GM21825 (cell line): ENCODE results near the gene RUSF1.
"Not testable (repeated sequence)": the region's sequence is repeated elsewhere in the genome, so short reads cannot be mapped to it uniquely, and the experiment has no call there.

ENCODE experiments used
- ATAC-seq: cut with Tn5 transposase; IDR thresholded peaks from one replicate; pipeline ENCODE4 v1.9.1; 2021; ENCODE audit warnings: mild to moderate bottlenecking, moderate library complexity; ENCODE audit not compliant: unreplicated experiment

The RUSF1 gene

DNA sequence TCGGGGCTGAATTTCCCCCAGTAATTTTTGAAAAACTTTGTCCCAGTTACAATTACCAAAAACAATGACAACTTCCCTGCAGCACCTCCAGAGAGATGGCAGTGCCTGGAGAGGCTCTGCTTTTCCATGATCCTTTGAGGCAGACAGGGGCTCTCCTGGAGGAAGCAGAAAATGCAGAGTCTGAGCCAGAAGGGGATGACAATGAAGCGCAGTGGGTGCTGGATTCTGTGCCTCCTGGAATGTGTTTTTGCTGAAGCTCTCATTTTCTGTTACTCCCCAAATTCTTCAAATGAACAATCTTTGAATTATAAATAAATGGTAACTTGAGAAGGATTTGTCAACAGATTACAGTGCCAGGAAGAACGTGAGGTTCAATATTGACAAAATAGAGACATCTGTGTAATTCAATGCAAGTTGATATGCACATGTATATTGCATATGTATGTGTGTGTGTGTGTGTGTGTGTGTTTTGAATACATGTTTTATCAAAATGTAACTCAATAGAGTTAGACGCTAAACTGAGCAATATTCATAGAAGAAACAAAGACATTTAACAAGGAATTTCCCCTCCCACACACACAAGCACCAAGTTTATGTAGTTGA is 9.7 kb upstream of the RUSF1 start:
- ATAC-seq = no peak

DNA sequence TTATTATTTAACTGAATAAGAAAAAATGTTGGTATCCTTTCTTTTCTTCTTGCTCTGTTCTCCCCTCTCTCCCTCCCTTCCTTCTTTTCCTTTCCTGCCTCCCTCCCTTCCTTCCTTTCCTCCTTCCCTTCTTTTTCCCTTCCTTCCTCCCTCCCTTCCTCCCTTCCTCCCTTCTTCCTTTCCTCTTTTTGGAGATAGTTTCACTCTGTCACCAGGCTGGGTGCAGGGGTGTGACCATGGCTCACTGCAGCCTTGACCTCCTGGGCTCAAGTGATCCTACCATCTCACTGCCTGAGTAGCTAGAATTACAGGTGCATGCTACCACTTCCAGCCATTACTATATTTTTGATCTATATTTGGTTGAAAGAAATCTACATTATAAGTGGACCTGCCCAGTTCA is 5.7 kb upstream of the RUSF1 start:
- ATAC-seq = no peak

DNA sequence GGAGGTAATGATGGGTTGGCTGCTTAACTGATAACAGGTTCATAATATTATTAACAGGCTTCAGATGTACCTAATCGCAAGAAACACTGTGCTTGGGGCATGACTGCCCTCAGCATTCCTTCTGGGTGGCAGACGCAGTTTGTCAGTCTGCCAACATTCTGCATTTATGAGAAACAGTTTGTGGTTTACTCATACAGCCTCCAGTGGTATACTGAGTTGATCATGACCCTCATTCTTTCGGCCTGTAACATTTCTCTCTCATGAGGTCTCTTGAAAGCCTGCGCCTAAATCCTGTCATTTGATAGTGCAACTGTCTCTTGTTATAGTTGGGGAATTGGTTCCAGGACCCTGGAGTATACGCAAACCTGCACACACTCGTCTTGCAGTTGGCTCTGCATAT is 4.9 kb upstream of the RUSF1 start:
- ATAC-seq = no peak

DNA sequence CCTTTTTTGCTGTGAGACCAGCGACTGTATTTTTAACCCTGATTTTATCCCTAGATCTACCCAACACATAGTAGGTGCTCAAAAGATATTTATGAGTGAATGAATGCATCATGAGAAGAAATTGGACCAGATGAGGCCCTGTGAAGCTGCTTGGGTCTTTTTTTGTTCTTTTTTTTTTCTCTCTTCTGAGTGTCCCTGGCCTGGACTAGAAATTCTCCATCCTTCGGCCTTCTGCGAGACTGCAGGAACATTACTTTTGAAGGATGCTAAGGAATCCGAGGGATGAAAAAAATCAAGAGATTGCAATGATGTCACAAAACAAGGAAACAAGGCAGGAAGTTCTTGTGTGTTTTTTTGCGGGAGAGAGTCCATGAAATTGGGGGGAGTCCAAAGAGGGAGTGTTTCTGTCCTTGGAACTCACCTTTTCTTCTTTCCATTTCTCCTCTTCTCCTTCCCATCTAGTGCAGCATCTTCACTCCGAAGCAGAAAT is 560 bp upstream of the RUSF1 start:
- no peak for ATAC-seq

DNA sequence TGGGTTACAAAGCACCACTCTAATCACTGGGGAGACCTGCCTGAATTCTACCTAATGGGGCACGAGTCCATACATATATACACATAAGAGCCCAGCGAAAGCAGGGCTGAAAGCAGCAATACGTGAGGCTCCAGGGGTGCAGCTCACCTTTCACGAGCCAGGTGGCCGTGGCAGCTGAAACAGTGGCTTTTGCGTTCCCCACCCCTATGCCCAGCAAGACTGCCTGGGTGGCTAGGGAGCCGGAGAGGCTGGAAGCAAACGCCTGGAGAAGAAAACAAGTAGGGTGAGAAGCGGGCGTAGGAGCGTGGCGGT is 618 bp downstream of the RUSF1 start:
- no peak for ATAC-seq

DNA sequence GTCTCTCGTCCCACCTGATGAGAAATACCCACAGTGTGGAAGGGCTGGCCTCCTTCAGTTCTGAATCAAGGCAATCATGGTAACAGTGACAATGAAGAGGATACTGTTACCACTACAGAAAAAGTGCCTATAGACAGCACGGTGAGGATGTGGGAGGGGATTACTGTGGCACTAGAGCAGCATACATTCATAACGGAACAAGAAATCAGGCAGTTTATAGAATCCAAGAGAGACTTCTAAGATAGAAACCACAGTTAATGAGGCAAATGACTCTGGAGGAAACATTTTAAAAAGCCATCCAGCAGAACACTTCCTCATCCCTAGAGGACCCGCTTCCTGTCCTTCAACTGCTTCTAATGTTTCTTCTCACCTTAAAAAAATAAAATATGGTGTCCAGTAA is 2.7 kb downstream of the RUSF1 start:
- ATAC-seq = peak; percentile 42

DNA sequence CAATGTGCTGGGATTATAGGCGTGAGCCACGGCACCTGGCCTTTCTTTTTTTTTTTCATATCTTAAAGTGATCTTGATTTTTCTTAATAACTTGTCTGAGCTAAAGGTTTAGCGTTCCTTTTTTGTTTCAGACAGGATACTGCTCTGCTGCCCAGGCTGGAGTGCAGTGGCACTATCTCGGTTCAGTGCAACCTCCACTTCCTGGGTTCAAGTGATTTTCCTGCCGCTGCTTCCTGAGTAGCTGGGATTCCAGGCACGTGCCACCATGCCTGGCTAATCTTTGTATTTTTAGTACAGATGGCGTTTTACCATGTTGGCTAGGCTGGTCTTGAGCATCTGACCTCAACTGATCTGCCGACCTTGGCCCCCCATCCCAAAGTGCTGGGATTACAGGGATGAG is 4.0 kb downstream of the RUSF1 start:
- ATAC-seq = no peak

DNA sequence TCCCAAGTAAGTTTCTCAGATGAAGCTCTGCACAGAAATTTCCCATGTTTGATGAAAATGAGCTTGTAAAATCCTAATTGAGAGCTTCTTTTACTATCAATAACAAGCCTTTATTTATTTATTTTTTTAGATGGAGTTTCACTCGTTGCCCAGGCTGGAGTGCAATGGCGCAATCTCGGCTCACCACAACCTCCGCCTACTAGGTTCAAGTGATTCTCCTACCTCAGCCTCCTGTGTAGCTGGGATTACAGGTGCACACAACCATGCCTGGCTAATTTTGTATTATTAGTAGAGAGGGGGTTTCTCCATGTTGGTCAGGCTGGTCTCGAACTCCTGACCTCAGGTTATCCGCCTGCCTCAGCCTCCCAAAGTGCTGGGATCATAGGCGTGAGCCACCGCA is 4.6 kb downstream of the RUSF1 start:
- ATAC-seq = not testable (repeated sequence)

DNA sequence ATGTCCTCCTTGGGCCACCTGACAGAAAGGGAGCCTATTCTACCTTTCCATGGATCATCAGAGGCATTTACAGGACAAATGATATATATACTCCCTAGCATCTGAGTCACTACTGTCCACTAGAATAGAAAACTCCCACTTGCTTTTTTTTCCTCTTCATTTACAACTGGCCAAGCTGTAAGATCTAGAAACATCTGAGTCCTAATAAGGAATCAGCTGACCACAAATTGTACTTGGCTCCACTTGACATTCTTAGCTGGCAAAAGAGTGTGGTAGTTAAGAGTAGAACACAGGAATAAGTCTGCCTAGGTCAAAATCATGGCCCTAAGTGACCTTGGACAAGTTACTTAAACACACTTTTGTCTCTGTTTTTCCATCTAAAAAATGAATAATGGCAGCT is 5.2 kb downstream of the RUSF1 start:
- no peak for ATAC-seq

DNA sequence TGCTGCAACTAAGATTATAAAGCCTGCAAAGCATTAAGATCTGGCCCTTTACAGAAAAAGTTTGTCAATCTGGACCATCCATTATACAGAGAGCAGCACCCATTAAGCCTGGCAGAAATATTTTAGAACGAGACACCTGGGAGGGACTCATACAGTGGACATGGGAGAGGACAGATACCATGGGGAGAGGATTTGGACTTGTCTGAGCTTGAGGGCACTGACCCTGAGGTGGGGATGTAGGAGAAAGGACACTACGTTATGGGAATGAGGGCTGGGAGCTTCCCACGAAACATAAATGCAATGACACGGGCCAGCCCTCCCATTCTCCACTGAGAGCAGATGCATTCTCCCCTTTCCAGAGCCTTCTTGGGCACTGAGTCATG is 6.2 kb downstream of the RUSF1 start:
- no peak for ATAC-seq

DNA sequence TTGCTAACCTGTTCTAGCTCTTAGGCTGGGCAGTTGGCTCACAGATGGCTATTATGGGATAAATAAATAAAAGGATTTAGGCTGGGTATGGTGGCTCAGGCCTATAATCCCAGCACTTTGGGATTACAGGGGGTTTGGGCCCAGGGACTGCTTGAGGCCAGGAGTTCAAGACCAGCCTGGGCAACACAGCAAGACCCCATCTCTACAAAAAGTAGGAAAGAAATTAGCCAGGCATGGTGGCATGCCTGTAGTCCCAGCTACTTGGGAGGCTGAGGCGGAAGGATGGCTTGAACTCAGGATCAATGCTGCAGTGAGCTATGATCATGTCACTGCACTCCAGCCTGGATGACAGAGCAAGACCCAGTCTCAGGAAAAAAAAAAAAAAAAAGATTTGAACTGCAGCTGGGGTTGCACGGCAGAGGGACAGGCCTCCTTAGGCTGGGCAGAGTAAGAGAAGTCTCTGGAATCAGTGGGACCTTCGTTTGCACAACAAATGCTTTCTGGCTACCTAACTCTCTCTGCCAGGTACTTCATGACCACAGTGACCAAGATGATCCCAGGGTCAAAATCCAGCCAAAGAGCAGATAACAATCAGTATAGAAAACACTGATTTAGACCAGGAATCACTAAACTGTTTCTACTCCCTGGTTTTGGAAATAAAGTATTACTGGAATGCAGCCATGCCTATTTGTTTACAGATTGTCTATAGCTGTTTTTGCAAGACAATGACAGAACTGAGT is 6.8 kb downstream of the RUSF1 start:
- ATAC-seq = no peak

DNA sequence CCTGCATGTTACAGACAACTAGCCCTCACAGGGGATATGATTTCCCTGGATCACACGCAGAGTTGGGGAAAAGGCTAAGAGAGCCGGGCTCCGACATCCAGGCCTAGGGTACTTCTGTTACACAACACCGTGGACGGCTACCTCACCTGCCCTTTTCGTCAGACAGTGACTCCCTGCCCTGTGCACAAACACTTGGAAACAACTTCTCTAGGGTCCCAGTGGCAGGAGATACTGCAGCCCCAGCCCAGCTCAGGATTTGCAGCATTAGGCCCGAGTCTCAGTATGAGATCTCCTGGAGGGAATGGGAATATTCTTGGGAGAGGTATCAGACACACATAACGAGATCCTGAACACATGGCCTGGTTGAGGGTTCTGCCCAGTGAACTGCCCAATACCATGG is 8.3 kb downstream of the RUSF1 start:
- ATAC-seq = no peak

DNA sequence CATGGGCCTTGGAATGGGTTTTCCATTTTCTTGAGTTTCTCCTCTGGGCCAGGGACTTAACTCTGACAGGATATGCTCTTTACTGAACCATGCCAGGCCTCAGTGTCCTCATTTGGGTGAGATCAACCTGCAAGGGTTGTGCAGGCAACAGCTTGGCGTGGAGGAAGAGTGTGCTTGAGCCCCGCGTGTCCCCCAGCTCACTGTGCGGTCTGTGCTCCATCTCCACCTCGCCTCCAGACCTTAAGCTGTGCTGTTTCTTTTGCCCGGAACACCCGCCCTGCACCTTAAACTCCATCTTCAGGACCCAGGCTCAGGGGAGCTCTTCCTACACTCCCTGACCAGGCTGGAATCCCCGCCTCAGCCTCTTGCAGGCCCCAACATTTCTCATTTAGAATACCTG is 9.7 kb downstream of the RUSF1 start:
- ATAC-seq = no peak

DNA sequence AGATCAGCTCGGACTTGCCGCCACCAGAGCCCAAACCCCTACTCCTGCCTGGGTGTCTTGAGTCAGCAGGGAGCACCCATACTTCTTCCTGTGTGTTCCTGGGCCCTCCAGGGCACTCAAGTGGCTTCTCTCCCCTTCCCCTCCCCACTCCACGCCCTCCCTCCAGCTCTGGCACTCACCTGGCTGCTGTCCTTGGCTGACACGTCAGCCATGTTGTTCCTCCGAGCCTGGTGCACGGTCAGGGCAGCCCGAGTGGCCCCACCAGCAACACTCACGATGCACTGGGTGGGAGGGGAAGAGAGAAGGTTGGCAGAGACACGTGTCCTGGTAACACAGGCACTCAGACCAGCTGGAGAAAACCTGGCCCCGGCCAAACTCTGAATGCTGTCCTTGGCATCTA is 11.5 kb downstream of the RUSF1 start:
- ATAC-seq = no peak

DNA sequence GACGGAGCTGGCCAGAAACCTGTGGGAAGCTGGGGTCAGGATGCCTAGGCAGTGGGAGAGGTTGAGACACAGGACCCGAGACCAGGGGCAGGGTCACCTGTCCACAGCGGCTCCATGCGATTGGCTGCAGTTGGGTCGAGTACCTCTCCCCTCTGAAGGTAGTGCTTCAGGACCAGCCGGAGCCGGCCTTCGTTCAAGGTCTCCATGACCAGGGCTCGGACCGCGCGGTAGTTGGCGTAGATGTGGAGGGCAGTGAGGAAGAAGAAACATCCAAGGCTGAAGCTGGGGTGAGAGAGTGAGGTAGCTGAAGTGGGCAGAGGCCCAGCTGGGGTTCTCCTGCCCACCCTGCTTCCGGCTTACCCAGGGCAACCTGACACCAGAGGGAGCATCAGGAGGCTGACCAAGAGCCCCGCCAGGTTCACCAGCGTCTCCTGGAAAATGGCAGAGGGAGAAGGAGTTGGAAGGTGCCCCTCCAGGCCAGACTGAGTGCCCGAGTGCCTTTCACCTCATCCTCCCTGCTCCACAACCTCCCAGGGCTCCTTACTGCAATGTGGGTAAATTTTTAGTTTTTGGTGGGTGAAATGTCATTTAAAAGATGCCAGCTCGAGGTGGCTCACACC is 14.6 kb downstream of the RUSF1 start:
- ATAC-seq = no peak

DNA sequence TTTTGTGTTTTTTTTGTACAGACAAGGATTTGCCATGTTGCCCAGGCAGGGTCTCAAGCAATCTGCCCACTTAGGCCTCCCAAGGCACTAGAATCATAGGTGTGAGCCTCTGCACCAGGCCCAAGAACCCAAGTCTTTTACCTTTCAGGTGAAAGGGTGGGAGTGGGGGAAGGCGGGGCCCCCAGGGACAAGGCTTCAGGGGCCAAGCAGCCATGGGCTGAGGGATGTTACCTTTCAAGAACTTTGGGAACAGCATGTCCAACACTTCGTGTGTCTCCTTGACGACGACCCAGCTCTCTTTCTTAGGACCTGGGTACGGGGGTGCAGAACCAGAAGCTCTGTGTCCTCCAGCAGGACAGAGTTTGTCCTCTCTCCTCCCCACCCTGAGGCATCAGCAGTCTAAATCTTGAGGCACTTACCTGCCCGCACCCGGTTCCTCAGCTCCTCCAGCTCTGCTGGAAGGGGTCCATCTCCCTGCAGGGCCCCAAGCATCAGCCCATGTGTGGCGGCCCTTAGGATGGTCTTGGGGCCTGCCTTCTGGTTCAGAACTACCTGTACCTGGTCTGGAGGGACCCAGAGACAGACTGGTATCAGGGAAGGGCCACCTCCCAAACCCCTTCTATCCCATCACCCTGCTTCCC is 16.3 kb downstream of the RUSF1 start:
- ATAC-seq = no peak

DNA sequence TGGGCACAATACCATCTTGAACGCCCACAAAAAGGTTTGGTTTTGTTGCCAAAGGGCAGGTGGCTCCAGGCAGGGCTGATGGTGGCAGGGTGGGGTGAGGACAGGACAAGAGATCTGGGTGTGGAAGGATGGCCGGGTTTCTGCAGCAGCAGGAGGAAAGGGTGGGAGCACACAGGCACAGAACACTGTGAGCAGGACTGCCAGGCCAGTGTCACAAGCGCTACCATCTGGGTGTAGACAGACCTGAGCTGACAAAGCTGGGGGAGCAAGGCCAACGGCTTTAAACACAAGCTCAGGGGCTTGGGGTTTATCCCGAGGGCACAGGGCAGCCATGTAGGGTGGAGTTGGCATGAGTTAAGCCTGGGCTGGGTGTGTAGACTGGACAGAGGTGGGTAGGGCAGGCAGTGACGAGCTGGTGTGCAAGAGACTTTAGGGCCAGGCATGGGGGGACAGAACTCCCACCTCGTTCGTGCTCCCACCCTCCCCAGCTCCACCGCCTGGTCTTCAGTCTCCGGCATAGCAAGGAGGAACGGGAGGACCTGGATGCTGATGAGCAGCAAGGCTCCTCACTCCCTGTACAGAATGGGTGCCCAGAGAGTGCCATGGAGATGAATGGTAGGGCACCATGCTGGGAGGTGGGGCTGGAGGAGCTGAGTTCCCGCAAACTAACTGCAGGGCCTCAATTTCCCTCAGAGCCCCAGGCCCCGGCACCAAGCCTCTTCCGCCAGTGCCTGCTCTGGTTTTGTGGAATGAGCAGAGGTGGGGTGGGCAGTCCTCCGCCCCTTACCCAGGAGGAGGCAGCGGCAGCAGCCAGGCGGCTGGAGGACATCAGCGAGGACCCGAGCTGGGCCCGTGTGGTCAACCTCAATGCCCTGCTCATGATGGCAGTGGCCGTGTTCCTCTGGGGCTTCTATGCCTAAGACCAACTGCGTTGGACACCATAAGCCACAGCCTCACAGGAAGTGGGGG is 18.3 kb downstream of the RUSF1 start:
- no peak for ATAC-seq

DNA sequence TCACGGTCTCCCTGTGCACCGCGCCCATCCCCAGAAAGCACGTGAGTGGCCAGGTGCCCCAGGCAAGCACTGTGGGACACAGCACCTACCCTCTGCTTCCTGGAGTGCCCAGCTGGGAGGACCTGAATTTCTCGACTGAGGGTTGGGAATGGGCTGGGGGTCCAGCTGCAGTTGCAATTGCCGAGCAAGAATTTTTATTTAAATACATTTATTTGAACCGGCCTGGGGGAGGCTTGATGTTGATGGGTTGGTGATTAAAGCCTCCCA is 19.0 kb downstream of the RUSF1 start:
- no peak for ATAC-seq

DNA sequence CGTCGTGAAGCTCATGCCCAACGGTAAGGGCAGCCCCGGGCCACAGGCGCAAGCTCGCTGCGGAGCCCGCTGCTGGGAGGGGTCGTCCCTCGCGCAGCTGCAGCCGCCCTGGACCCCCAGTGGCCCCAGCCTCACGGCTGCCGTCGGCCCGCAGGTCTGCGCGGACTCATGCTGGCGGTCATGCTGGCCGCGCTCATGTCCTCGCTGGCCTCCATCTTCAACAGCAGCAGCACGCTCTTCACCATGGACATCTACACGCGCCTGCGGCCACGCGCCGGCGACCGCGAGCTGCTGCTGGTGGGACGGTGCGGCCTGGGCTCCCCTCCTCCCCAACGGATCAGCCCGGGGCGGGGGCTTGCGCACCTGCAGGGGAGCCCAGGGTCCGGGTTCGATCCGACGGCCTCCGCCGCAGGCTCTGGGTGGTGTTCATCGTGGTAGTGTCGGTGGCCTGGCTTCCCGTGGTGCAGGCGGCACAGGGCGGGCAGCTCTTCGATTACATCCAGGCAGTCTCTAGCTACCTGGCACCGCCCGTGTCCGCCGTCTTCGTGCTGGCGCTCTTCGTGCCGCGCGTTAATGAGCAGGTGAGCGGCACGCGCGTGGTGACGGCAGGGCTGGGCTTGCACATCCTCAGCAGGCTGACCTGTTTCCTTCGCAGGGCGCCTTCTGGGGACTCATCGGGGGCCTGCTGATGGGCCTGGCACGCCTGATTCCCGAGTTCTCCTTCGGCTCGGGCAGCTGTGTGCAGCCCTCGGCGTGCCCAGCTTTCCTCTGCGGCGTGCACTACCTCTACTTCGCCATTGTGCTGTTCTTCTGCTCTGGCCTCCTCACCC is 19.5 kb downstream of the RUSF1 start:
- ATAC-seq = no peak

DNA sequence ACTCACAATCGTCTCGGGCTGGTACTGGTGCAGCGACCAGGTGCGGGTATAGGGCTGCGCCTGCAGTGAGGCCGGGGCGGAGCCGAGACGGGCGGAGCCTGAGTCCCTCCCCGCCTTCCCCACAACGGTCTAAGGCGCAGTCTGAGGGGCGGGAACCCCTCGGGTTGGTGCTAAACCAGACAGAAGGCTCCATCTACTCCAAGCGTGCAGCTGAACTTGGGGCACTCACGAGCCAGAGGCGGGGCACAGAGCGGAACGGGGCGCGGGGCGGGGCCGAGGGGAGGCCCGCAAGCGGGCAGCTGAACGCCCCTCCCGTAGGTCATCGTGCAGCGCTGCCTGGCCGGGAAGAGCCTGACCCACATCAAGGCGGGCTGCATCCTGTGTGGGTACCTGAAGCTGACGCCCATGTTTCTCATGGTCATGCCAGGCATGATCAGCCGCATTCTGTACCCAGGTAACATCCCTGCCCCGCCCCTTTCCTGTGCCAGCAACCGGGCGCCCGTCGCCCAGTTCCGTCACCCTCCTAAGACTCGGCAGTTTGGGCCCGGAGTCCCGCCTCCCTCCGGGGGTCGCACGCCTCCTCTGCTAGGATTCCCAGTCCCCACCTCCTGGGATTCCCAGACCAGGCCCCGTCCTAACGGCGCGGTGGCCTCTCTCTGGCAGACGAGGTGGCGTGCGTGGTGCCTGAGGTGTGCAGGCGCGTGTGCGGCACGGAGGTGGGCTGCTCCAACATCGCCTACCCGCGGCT is 20.3 kb downstream of the RUSF1 start:
- peak; percentile 82 for ATAC-seq
